H1 (cell line): ENCODE results near the gene ALG1. TPM values are rescaled to one million over a fixed set of nuclear protein-coding genes. Genes with fewer than 3 reads are reported as not detected.

ENCODE experiments used
- ATF2 ChIP-seq: IDR thresholded peaks from 2 replicates; pipeline ENCODE4 v1.6.1; 2012; ENCODE audit warnings: low read length, inconsistent platforms
- ATF3 ChIP-seq: IDR thresholded peaks from 2 replicates; pipeline ENCODE4 v1.6.1; 2011; ENCODE audit warnings: low read depth, mild to moderate bottlenecking, low read length; ENCODE audit not compliant: insufficient read depth
- JUN ChIP-seq: IDR thresholded peaks from 2 replicates; pipeline ENCODE4 v1.6.1; 2011; ENCODE audit warnings: low read depth, mild to moderate bottlenecking, improper control_type of control experiment, low read length
- RNF2 ChIP-seq: fragments of 200-900, 300-1000 bp; sonication (generic); IDR thresholded peaks from 2 replicates; pipeline ENCODE4 v1.7.1; 2016; ENCODE audit warnings: borderline replicate concordance, low read depth, mild to moderate bottlenecking, antibody characterized with exemption, low read length; ENCODE audit not compliant: poor library complexity, severe bottlenecking; ENCODE audit errors: missing control alignments
- SP4 ChIP-seq: IDR thresholded peaks from 2 replicates; pipeline ENCODE4 v1.6.1; 2012; ENCODE audit warnings: low read length, inconsistent platforms
- polyA plus RNA-seq, 7 experiments: library from polyadenylated mRNA; depleted of rRNA in 3 of 7; stranded (reverse) in 5 of 7; unstranded in 2 of 7; fragments of >200 nt in 5 of 7; fragments of 200-250 nt in 2 of 7; gene quantifications; 1 replicate in 5 of 7; 2 replicates in 1 of 7; 4 replicates in 1 of 7; pipeline versions ENCODE4 v1.2.1 to v1.2.3, GENCODE V29; 2011 to 2013; ENCODE audit warnings: missing spikeins in 2 of 7, mixed read lengths in 2 of 7
- total RNA-seq: library from RNA; stranded (reverse); fragmentation: NEBNext Ultra II Directional; extraction: Animal tissue kit (Norgen Biotek cat#: 25700); gene quantifications from 2 replicates; pipeline ENCODE4 v1.2.1, GENCODE V29; 2021

Gene ALG1
- total and polyA plus RNA-seq, 2 of the 8 experiments (the other 6 are each of a cell fraction or from before 2014, with no cell fraction given) = 34.8 to 46.5 TPM

- TF ChIP-seq JUN (no peak), ATF3 (no peak), SP4 (no peak), RNF2 (no peak), ATF2 (no peak)
These were observed 963 bp downstream of the ALG1 start (continued) for GRCh38 chr16:5072334-5073278.
